Measurements from ENCODE around the gene CHST9. TPM values are rescaled to one million over a fixed set of nuclear protein-coding genes. Genes with fewer than 3 reads are reported as not detected.

Gene CHST9
- total and polyA plus RNA-seq, 9 of the 15 experiments (the other 6 are each of a cell fraction or from before 2014, with no cell fraction given), result not detected

- TF ChIP-seq FOXM1 (IDR thresholded peaks at IDR 0.05; ENCODE audit: low read depth) (no peak), FOXM1 (CRISPR knock-in tag; IDR thresholded peaks at IDR 0.05; ENCODE audit: low read depth) (no peak)
These were observed 265.5 kb downstream of the CHST9 start (continued) for GRCh38 chr18:26919627-26920026.

DNA sequence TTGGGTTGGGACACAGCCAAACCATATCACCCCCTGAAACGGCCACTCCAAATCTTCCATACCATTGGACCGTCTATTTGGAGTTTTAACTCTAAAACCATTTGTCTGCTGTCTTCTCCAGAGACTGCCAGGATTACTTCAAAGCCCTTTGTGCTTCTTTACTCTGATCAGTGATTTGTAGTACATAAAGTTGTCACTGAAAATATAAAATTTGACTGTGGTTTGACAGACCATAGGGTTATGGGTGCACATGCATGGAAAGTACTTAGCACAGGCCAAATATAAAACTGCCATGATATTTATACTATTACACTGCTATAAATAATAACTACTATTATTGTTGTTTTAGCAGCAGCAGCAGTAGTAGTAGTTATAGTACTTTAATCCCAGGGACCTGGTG is 265.9 kb downstream of the CHST9 start:
- no peaks in the 10 kb centered on the region for H3K4me1 ChIP-seq (replicated peaks in 1 of 2; ENCODE audit: control insufficient read depth in 2 of 2, insufficient read depth in 2 of 2, low read length in 2 of 2)
- ChIA-PET CTCF (ENCODE audit: low intra/inter-chr PET ratio) (no interaction called here), POLR2A (no interaction called here)
- H3K4me3 ChIP-seq, result no peak overlapping the region
- H3K9ac ChIP-seq (ENCODE audit: insufficient read depth in 1 of 2, low read depth in 2 of 2, low read length in 2 of 2), result no peak overlapping the region
- no peaks in the 10 kb centered on the region for H3K9me1 ChIP-seq (ENCODE audit: control insufficient read depth, insufficient read depth, low read length)
- no peaks in the 10 kb centered on the region for H3K36me3 ChIP-seq (ENCODE audit: control insufficient read depth, insufficient read depth, low read length)
- WGBS (ENCODE audit: insufficient coverage, low coverage, missing lambda C conversion rate), result 0% methylated on average over 2 of the region's 2 CpGs
- no peaks in the 10 kb centered on the region for H3K9me3 ChIP-seq (replicated peaks; ENCODE audit: control insufficient read depth, insufficient read depth, low read depth, low read length)
- H3K4me2 ChIP-seq (ENCODE audit: insufficient read depth, low read length), result no peak overlapping the region
- intact Hi-C loops (cut with micrococcal nuclease), result no loop called here
- no peaks in the 10 kb centered on the region for H4K20me1 ChIP-seq (replicated peaks; ENCODE audit: control insufficient read depth, insufficient read depth, low read length)
- ATAC-seq (no peak), FAIRE-seq (no peak), DNase-seq (ENCODE audit: extremely low read depth in 1 of 4, low spot score in 3 of 4) (no peak)
- H3K27me3 ChIP-seq (ENCODE audit: control insufficient read depth in 2 of 2, insufficient read depth in 2 of 2, low read length in 2 of 2), result no peaks in the 10 kb centered on the region
- in situ Hi-C loops (cut with MboI), result no loop called here
- BruUV-seq (replicated peaks), result no TSS peak
- no peak overlapping the region for H2AFZ ChIP-seq (ENCODE audit: low read depth, low read length)
- no peaks in the 10 kb centered on the region for H3K79me2 ChIP-seq (ENCODE audit: control insufficient read depth, insufficient read depth, low read length)
- no peak overlapping the region for H3K27ac ChIP-seq (ENCODE audit: extremely low read depth, low read depth, low read length)
- TF ChIP-seq ZNF197 (CRISPR knock-in tag; IDR thresholded peaks at IDR 0.05; ENCODE audit: low read depth), result no peak
- TF ChIP-seq, protein P1, sequence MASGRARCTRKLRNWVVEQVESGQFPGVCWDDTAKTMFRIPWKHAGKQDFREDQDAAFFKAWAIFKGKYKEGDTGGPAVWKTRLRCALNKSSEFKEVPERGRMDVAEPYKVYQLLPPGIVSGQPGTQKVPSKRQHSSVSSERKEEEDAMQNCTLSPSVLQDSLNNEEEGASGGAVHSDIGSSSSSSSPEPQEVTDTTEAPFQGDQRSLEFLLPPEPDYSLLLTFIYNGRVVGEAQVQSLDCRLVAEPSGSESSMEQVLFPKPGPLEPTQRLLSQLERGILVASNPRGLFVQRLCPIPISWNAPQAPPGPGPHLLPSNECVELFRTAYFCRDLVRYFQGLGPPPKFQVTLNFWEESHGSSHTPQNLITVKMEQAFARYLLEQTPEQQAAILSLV (tag; IDR thresholded peaks at IDR 0.05), result no peak
- TF ChIP-seq E2F6 (IDR thresholded peaks at IDR 0.05; ENCODE audit: borderline replicate concordance in 1 of 2, extremely low read depth in 1 of 2, insufficient read depth in 1 of 2, insufficient read length in 1 of 2, low read depth in 1 of 2, low read length in 1 of 2, poor library complexity in 1 of 2, severe bottlenecking in 1 of 2), result no peak
- no peak for TF ChIP-seq LCOR (CRISPR knock-in tag; IDR thresholded peaks at IDR 0.05)
- TF ChIP-seq, protein P2, sequence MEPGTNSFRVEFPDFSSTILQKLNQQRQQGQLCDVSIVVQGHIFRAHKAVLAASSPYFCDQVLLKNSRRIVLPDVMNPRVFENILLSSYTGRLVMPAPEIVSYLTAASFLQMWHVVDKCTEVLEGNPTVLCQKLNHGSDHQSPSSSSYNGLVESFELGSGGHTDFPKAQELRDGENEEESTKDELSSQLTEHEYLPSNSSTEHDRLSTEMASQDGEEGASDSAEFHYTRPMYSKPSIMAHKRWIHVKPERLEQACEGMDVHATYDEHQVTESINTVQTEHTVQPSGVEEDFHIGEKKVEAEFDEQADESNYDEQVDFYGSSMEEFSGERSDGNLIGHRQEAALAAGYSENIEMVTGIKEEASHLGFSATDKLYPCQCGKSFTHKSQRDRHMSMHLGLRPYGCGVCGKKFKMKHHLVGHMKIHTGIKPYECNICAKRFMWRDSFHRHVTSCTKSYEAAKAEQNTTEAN (CRISPR knock-in tag; IDR thresholded peaks at IDR 0.05), result no peak
- no peak for TF ChIP-seq FOXM1 (IDR thresholded peaks at IDR 0.05; ENCODE audit: low read depth)
- TF ChIP-seq FOXM1 (CRISPR knock-in tag; IDR thresholded peaks at IDR 0.05; ENCODE audit: low read depth), result no peak
- TF ChIP-seq, protein P3, sequence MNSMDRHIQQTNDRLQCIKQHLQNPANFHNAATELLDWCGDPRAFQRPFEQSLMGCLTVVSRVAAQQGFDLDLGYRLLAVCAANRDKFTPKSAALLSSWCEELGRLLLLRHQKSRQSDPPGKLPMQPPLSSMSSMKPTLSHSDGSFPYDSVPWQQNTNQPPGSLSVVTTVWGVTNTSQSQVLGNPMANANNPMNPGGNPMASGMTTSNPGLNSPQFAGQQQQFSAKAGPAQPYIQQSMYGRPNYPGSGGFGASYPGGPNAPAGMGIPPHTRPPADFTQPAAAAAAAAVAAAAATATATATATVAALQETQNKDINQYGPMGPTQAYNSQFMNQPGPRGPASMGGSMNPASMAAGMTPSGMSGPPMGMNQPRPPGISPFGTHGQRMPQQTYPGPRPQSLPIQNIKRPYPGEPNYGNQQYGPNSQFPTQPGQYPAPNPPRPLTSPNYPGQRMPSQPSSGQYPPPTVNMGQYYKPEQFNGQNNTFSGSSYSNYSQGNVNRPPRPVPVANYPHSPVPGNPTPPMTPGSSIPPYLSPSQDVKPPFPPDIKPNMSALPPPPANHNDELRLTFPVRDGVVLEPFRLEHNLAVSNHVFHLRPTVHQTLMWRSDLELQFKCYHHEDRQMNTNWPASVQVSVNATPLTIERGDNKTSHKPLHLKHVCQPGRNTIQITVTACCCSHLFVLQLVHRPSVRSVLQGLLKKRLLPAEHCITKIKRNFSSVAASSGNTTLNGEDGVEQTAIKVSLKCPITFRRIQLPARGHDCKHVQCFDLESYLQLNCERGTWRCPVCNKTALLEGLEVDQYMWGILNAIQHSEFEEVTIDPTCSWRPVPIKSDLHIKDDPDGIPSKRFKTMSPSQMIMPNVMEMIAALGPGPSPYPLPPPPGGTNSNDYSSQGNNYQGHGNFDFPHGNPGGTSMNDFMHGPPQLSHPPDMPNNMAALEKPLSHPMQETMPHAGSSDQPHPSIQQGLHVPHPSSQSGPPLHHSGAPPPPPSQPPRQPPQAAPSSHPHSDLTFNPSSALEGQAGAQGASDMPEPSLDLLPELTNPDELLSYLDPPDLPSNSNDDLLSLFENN (IDR thresholded peaks at IDR 0.05; ENCODE audit: low read depth in 2 of 2, low read length in 2 of 2), result no peak
- TF ChIP-seq ZNF354B (CRISPR knock-in tag; IDR thresholded peaks at IDR 0.05), result no peak
- TF ChIP-seq ZNF766 (CRISPR knock-in tag; conservative IDR thresholded peaks at IDR 0.05), result no peak
- no peak for TF ChIP-seq SMAD4 (CRISPR knock-in tag; conservative IDR thresholded peaks at IDR 0.05)
